ENCODE measurements around the gene POLA1. TPM values are rescaled to one million over a fixed set of nuclear protein-coding genes. Genes with fewer than 3 reads are reported as not detected.
A peak's percentile ranks its signal among the peaks of the same experiment; 100 is the strongest.
"Not testable (repeated sequence)": the region's sequence is repeated elsewhere in the genome, so short reads cannot be mapped to it uniquely, and the experiment has no call there.

POLA1 gene
- total RNA-seq, 1 donor from 2014 or later: 7.4 TPM

DNA sequence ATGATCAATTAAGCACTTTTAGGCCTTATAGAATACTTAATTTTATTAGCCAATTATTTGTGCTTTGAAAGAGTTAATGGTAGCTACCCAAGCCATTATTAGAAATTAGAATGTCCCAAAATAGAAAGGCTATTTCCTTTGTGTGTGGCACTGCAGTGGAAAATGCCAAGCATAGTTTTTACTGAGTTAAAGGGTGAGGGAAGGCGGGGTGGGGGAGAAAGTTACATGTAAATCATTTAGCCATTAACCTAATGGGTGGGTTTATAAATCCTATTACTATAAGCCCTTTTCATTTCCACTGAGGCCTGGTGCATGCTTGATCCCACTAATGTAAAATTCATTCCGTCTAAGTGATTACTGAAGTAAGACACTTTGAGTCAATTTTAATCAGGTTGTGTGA lies 105.8 kb downstream of the POLA1 start:
- no peak for TF ChIP-seq CTCF (IDR thresholded peaks at IDR 0.05; ENCODE audit: insufficient read depth, low read length, severe bottlenecking)
- Histone ChIP-seq H3K4me3 (ENCODE audit: low read depth, low read length) (no peak overlapping the region), H3K36me3 (ENCODE audit: control insufficient read depth, insufficient read depth, low read length) (no peaks in the 10 kb centered on the region), H3K27me3 (ENCODE audit: control insufficient read depth, insufficient read depth, low read length) (no peaks in the 10 kb centered on the region)
- no peak for DNase-seq (ENCODE audit: low read depth)
- no peak for FAIRE-seq

- DNase-seq (ENCODE audit: low read depth) (peak; percentile 0), FAIRE-seq (no peak)
- Histone ChIP-seq H3K4me3 (ENCODE audit: low read depth, low read length) (no peak overlapping the region), H3K36me3 (ENCODE audit: control insufficient read depth, insufficient read depth, low read length) (no peaks in the 10 kb centered on the region), H3K27me3 (ENCODE audit: control insufficient read depth, insufficient read depth, low read length) (no peaks in the 10 kb centered on the region)
- no peak for TF ChIP-seq CTCF (IDR thresholded peaks at IDR 0.05; ENCODE audit: insufficient read depth, low read length, severe bottlenecking)
Observed at GRCh38 chrX:24805201-24805600, 111.5 kb downstream of the POLA1 start.

DNA sequence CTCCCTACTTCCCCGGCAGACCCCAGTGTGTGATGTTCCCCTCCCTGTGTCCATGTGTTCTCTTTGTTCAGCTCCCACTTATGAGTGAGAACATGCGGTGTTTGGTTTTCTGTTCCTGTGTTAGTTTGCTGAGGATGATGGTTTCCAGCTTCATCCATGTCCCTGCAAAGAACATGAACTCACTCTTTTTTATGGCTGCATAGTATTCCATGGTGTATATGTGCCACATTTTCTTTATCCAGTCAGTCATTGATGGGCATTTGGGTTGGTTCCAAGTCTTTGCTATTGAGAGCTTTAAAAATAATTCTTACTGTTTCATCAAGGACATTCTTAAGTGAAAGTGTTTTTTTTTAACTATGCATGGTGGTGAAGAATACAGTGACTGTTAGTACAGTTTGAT lies 126.1 kb downstream of the POLA1 start:
- H3K36me3 ChIP-seq (ENCODE audit: control insufficient read depth, insufficient read depth, low read length); DNase-seq (ENCODE audit: low read depth); H3K27me3 ChIP-seq (ENCODE audit: control insufficient read depth, insufficient read depth, low read length); FAIRE-seq; H3K4me3 ChIP-seq (ENCODE audit: low read depth, low read length): not testable (repeated sequence)

DNA sequence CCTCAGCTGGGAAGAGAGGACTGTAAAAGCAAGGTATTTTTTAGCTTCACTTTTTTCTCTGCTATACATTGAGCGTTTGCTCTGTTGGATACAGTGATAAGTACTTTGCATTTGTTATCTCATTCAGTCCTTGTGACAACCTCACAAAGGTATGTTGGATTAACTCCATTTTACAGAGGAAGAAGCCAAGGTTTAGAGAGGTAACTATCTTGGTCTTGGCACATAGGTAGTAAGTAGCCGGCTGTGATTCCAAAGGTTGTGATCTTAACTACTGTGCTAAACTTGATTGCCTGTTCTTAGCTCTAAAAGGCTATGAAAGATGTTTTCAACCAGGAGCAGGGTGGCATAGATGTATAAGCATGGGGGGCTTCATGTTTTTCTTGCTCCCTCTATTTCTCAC lies 134.4 kb downstream of the POLA1 start:
- TF ChIP-seq CTCF (IDR thresholded peaks at IDR 0.05; ENCODE audit: insufficient read depth, low read length, severe bottlenecking): no peak
- no peak for DNase-seq (ENCODE audit: low read depth)
- Histone ChIP-seq H3K4me3 (ENCODE audit: low read depth, low read length) (no peak overlapping the region), H3K27me3 (ENCODE audit: control insufficient read depth, insufficient read depth, low read length) (no peaks in the 10 kb centered on the region), H3K36me3 (ENCODE audit: control insufficient read depth, insufficient read depth, low read length) (peaks cover 1% of the 10 kb centered on the region)
- FAIRE-seq: no peak

- DNase-seq (ENCODE audit: low read depth): no peak
- Histone ChIP-seq H3K36me3 (ENCODE audit: control insufficient read depth, insufficient read depth, low read length) (peaks cover 1% of the 10 kb centered on the region), H3K4me3 (ENCODE audit: low read depth, low read length) (no peak overlapping the region), H3K27me3 (ENCODE audit: control insufficient read depth, insufficient read depth, low read length) (no peaks in the 10 kb centered on the region)
- no peak for TF ChIP-seq CTCF (IDR thresholded peaks at IDR 0.05; ENCODE audit: insufficient read depth, low read length, severe bottlenecking)
- FAIRE-seq: no peak
Observed at GRCh38 chrX:24828600-24828999, 134.9 kb downstream of the POLA1 start.

DNA sequence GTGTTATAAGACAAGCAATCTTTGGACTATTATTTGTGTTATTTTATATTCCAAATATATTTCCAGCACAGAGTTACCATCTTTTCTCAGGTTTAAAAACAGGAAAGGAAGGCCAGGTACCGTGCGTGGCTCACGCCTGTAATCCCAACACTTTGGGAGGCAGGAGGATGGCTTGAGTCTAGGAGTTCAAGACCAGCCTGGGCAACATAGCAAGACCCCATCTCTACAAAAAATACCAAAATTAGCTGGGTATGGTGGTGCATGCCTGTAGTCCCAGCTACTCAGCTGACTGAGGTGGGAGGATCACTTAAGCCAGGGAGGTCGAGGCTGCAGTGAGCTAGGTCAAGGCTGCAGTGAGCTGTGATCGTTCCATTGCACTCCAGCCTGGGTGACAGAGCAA lies 140.0 kb downstream of the POLA1 start:
- H3K4me3 ChIP-seq (ENCODE audit: low read depth, low read length): no peak overlapping the region
- no peaks in the 10 kb centered on the region for H3K27me3 ChIP-seq (ENCODE audit: control insufficient read depth, insufficient read depth, low read length)
- FAIRE-seq: no peak
- no peak for DNase-seq (ENCODE audit: low read depth)
- no peaks in the 10 kb centered on the region for H3K36me3 ChIP-seq (ENCODE audit: control insufficient read depth, insufficient read depth, low read length)
- no peak for TF ChIP-seq CTCF (IDR thresholded peaks at IDR 0.05; ENCODE audit: insufficient read depth, low read length, severe bottlenecking)
